Activated CD4-positive, alpha-beta memory T cell treated with anti-CD3 and anti-CD28 coated beads for 36 hours (primary cell): ENCODE data around the gene CEBPE. TPM values are rescaled to one million over a fixed set of nuclear protein-coding genes. Genes with fewer than 3 reads are reported as not detected.

Experiments
- CTCF ChIA-PET: fragments of 350-600 bp; sonication (Branson Sonifier 250); formaldehyde crosslinking; loops from one replicate; lab custom pipeline; 2021; ENCODE audit warnings: antibody characterized with exemption, inconsistent platforms; lab: Charles Lee
- POLR2A ChIA-PET: fragments of 350-600 bp; sonication (Branson Sonifier 250); formaldehyde crosslinking; loops from one replicate; lab custom pipeline; 2021; ENCODE audit warnings: antibody characterized with exemption; lab: Charles Lee
- DNase-seq: peaks from one replicate; pipeline ENCODE4 v3.0.0-alpha.2; 2020
- H3K27ac Mint-ChIP-seq: one replicate; pipeline ENCODE4 v1.8.0; 2021; ENCODE audit warnings: mixed read lengths
- H3K27me3 Mint-ChIP-seq: one replicate; pipeline ENCODE4 v1.8.0; 2021; ENCODE audit warnings: mixed read lengths
- H3K36me3 Mint-ChIP-seq: one replicate; pipeline ENCODE4 v1.8.0; 2021; ENCODE audit warnings: mixed read lengths
- H3K4me1 Mint-ChIP-seq: one replicate; pipeline ENCODE4 v1.8.0; 2021; ENCODE audit warnings: low read depth, mixed read lengths
- H3K4me3 Mint-ChIP-seq: one replicate; pipeline ENCODE4 v1.8.0; 2021; ENCODE audit warnings: mild to moderate bottlenecking, mixed read lengths
- H3K9me3 Mint-ChIP-seq: one replicate; pipeline ENCODE4 v1.8.0; 2021; ENCODE audit warnings: mixed read lengths
- intact Hi-C: fragments of 100-400 bp; cut with micrococcal nuclease; formaldehyde crosslinking; loops from one replicate; pipeline ENCODE4 v1.15.1; 2023
- total RNA-seq, 2 experiments: library from RNA; stranded (reverse); gene quantifications; one replicate each; pipeline ENCODE4 v1.2.3, GENCODE V29; 2021

CEBPE gene
- total RNA-seq, 2 experiments from 2014 or later: 0.19 to 0.34 TPM

DNA sequence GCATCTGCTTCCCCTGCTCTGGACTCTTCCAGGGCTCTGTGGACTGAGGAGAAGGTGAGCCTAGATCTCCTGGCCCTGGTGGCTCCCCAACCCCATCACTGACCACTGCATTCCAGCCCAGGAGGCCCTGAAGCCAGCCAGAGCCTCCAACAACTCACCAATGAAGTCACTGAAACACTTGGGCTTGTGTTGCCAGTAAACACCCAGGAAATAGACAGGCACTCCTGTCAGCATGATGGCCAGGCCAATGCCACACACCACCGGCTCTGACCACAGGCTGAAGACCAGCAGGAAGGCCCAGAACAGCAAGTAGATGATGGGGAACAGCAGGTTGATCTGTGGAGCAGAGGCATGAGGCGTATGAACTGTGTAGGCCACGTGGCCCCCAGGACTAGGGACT, 8.8 kb upstream of the CEBPE start:
- DNase-seq: no peak
- Mint-ChIP-seq H3K9me3 (no peaks in the 10 kb centered on the region), H3K27ac (no peak overlapping the region), H3K27me3 (peaks cover 3% of the 10 kb centered on the region), H3K36me3 (no peaks in the 10 kb centered on the region), H3K4me1 (peaks cover 7% of the 10 kb centered on the region), H3K4me3 (no peak overlapping the region)
- ChIA-PET POLR2A (no interaction called here), CTCF (interaction anchor here (0.8 kb wide), 1 partner anchor 59 kb away, joined by 3 read pairs; no protein-coding TSS in a partner anchor)
- intact Hi-C loops: no loop called here

DNA sequence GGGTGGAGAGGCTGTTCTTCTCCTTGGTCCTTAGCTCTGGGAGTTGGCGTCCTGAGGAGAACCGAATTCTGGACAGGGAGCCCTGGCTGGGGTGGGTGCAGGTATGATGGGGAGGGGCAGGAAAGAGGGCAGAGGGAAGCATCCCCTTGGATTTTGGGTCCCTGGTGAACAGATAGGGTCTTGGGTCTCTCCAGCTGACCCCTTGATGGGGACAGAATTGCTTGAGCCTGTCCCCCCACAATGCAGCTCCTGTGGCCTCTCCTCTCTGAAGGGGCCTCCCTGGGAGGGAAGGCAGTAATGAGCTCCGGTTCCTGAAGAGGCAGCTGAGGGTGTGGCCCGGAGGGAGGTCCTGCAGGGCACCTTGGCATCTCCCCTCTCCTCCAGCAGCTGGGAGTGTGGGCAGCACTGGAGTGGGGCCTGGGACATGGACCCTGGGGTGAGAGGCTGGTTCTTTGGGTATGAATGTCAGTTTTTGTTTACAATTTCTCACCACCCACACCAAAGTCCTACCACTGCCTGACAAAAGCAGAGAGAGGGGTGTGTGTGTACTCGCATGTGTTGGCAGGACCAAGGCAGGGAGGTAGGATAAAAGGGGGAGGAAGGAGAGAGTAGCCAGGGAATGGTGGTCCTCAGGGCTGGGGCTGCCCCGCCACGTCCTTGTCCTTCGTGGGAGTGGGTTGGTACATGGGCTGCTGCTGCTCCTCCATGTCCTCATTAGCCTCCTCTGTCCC, 7.7 kb upstream of the CEBPE start:
- intact Hi-C loops: no loop called here
- no peak for DNase-seq
- H3K27ac Mint-ChIP-seq: no peak overlapping the region
- peaks cover 7% of the 10 kb centered on the region for H3K4me1 Mint-ChIP-seq
- POLR2A ChIA-PET: no interaction called here
- CTCF ChIA-PET: interaction anchor here (0.6 to 5.0 kb wide), 2 partner anchors 60 to 157 kb away, joined by 5 to 24 read pairs; no protein-coding TSS in a partner anchor
- H3K9me3 Mint-ChIP-seq: no peaks in the 10 kb centered on the region
- peaks cover 3% of the 10 kb centered on the region for H3K27me3 Mint-ChIP-seq
- no peak overlapping the region for H3K4me3 Mint-ChIP-seq
- no peaks in the 10 kb centered on the region for H3K36me3 Mint-ChIP-seq

GRCh38 chr14:23125933-23126524, 7.0 kb upstream of the CEBPE start:
- Mint-ChIP-seq H3K27ac (no peak overlapping the region), H3K4me1 (peaks cover 12% of the 10 kb centered on the region), H3K27me3 (peaks cover 2% of the 10 kb centered on the region), H3K36me3 (no peaks in the 10 kb centered on the region), H3K9me3 (no peaks in the 10 kb centered on the region), H3K4me3 (no peak overlapping the region)
- no peak for DNase-seq
- intact Hi-C loops: no loop called here
- POLR2A ChIA-PET: no interaction called here
- CTCF ChIA-PET: interaction anchor here (5.0 kb wide), 1 partner anchor 61 kb away, joined by 24 read pairs; no protein-coding TSS in a partner anchor

DNA sequence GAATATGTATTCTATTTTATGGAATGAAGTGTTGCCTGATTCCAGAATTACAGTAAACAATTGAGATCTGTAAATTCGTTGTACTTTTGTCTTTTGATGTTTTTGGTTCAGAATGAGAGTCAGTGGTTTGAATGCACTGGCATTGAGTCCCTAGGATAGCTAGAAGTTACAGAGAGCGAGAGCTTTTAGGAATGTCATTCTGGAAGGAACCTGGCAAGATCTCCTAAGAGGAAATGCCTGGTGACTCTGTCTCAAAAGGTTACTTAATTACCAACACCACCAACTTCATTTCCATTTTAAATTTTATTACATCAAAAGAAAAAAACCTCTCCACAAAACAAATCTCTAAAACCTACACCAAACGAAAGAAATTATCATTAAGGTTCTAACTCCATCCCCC, 6.0 kb upstream of the CEBPE start:
- H3K4me1 Mint-ChIP-seq: peaks cover 22% of the 10 kb centered on the region
- ChIA-PET POLR2A (no interaction called here), CTCF (interaction anchor here (1.0 to 5.0 kb wide), 3 partner anchors 57 to 255 kb away, joined by 3 to 24 read pairs (median 5); no protein-coding TSS in a partner anchor)
- H3K4me3 Mint-ChIP-seq: no peak overlapping the region
- H3K9me3 Mint-ChIP-seq: no peaks in the 10 kb centered on the region
- intact Hi-C loops: no loop called here
- H3K27ac Mint-ChIP-seq: no peak overlapping the region
- H3K36me3 Mint-ChIP-seq: no peaks in the 10 kb centered on the region
- peaks cover 2% of the 10 kb centered on the region for H3K27me3 Mint-ChIP-seq
- DNase-seq: no peak

GRCh38 chr14:23124337-23124954, 5.4 kb upstream of the CEBPE start:
- H3K9me3 Mint-ChIP-seq: no peaks in the 10 kb centered on the region
- H3K4me1 Mint-ChIP-seq: peaks cover 27% of the 10 kb centered on the region
- POLR2A ChIA-PET: no interaction called here
- H3K27ac Mint-ChIP-seq: no peak overlapping the region
- no peak overlapping the region for H3K4me3 Mint-ChIP-seq
- peaks cover 2% of the 10 kb centered on the region for H3K27me3 Mint-ChIP-seq
- intact Hi-C loops: no loop called here
- no peak for DNase-seq
- CTCF ChIA-PET: interaction anchor here (1.0 to 5.0 kb wide), 5 partner anchors 13 to 256 kb away, joined by 3 to 24 read pairs (median 5); no protein-coding TSS in a partner anchor
- H3K36me3 Mint-ChIP-seq: no peaks in the 10 kb centered on the region

- DNase-seq: no peak
- H3K4me3 Mint-ChIP-seq: no peak overlapping the region
- POLR2A ChIA-PET: no interaction called here
- no peaks in the 10 kb centered on the region for H3K36me3 Mint-ChIP-seq
- peaks cover 34% of the 10 kb centered on the region for H3K4me1 Mint-ChIP-seq
- CTCF ChIA-PET: interaction anchor here (1.3 to 5.0 kb wide), 3 partner anchors 12 to 177 kb away, joined by 3 to 24 read pairs (median 3); no protein-coding TSS in a partner anchor
- intact Hi-C loops: no loop called here
- H3K27me3 Mint-ChIP-seq: no peaks in the 10 kb centered on the region
- H3K27ac Mint-ChIP-seq: no peak overlapping the region
- no peaks in the 10 kb centered on the region for H3K9me3 Mint-ChIP-seq
Observed at GRCh38 chr14:23123419-23123818, 4.4 kb upstream of the CEBPE start.

DNA sequence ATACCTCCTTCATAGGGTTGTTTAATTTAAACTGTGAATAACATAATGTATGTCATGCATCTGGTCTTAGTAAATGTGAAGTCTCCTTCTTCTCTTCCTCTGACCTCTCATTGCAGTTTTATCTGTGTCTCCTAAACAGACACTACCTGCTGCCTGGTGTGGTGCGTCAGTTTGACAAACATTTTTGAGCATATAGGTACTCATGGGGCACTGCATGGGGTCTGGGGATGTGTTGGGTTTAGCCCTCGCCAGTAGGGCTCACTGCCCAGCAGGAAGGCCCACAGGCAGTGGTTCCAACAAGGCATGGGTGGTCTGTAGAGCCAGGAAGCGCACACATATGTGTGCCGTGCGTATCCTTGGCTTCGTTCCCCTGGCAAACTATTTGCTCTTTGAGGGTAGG, 3.0 kb upstream of the CEBPE start:
- ChIA-PET CTCF (interaction anchor here (0.9 to 5.0 kb wide), 22 partner anchors 8 to 258 kb away, joined by 3 to 223 read pairs (median 24); partner anchors contain the start of genes ACIN1, C14orf119, HOMEZ and PABPN1), POLR2A (interaction anchor here (1.8 kb wide), 1 partner anchor 200 kb away, joined by 9 read pairs; the partner anchor contains the start of gene PABPN1)
- DNase-seq: no peak
- H3K27me3 Mint-ChIP-seq: no peaks in the 10 kb centered on the region
- H3K9me3 Mint-ChIP-seq: no peaks in the 10 kb centered on the region
- H3K4me3 Mint-ChIP-seq: no peak overlapping the region
- H3K36me3 Mint-ChIP-seq: no peaks in the 10 kb centered on the region
- intact Hi-C loops: no loop called here
- H3K27ac Mint-ChIP-seq: no peak overlapping the region
- peaks cover 32% of the 10 kb centered on the region for H3K4me1 Mint-ChIP-seq

GRCh38 chr14:23121361-23121771, 2.3 kb upstream of the CEBPE start:
- Mint-ChIP-seq H3K27ac (peak overlapping the region; percentile 58), H3K9me3 (no peaks in the 10 kb centered on the region), H3K4me1 (peaks cover 32% of the 10 kb centered on the region), H3K36me3 (no peaks in the 10 kb centered on the region), H3K27me3 (no peaks in the 10 kb centered on the region), H3K4me3 (no peak overlapping the region)
- intact Hi-C loops: no loop called here
- ChIA-PET CTCF (interaction anchor here (0.7 to 4.1 kb wide), 52 partner anchors 9 to 268 kb away, joined by 3 to 223 read pairs (median 6); partner anchors contain the start of genes ACIN1, C14orf119, HOMEZ and PABPN1), POLR2A (interaction anchor here (0.8 to 1.8 kb wide), 2 partner anchors 26 to 201 kb away, joined by 3 to 9 read pairs; partner anchors contain the start of genes ACIN1, C14orf119 and PABPN1)
- peak; percentile 30 for DNase-seq

DNA sequence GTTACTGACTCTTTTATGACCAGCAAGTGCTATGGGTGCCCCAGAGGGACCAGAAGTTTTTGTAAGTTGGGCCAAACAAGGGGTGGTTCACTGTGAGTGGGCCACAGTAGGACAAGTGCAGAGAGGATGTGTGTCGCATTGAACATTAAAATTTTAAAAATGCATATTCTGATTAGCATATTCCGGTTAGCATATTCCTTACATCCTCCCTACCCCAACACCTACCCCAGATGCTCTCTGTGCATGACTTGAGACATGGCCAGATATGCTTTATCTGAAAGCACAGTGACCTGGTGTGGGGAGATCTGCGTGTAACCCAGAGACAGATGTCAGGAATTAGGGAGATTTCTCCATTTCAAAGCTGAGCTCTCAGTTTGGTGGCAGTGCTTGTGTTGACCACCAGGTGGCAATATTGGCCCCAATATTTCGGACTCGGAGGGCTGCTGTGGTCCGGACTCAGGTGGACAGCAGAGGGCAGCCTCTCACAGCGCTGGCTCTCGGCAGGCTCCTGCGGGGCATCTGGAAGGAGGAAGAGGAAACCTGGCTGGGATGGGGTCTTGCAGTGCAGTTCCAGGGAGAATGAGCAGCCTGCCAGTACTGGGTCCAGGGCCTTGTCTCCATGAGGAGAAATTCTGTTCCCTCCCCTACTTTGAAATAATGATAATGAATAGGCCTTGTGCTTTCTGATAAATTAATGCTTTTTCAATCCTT, 1.6 kb upstream of the CEBPE start:
- peaks cover 32% of the 10 kb centered on the region for H3K4me1 Mint-ChIP-seq
- no peaks in the 10 kb centered on the region for H3K27me3 Mint-ChIP-seq
- no peaks in the 10 kb centered on the region for H3K9me3 Mint-ChIP-seq
- POLR2A ChIA-PET: interaction anchor here (0.8 to 1.8 kb wide), 3 partner anchors 26 to 201 kb away, joined by 3 to 9 read pairs (median 8); partner anchors contain the start of genes ACIN1, C14orf119 and PABPN1
- peak; percentile 90 for DNase-seq
- H3K36me3 Mint-ChIP-seq: no peaks in the 10 kb centered on the region
- intact Hi-C loops: loop anchor here (1.0 kb wide), 3 partner anchors 63 to 179 kb away; partner anchors contain the start of gene SLC7A8
- H3K27ac Mint-ChIP-seq: peak overlapping the region; percentile 58
- CTCF ChIA-PET: interaction anchor here (0.6 to 4.1 kb wide), 72 partner anchors 9 to 272 kb away, joined by 3 to 223 read pairs (median 5); partner anchors contain the start of genes ACIN1, C14orf119, HOMEZ and LRP10
- H3K4me3 Mint-ChIP-seq: peak overlapping the region; percentile 9

DNA sequence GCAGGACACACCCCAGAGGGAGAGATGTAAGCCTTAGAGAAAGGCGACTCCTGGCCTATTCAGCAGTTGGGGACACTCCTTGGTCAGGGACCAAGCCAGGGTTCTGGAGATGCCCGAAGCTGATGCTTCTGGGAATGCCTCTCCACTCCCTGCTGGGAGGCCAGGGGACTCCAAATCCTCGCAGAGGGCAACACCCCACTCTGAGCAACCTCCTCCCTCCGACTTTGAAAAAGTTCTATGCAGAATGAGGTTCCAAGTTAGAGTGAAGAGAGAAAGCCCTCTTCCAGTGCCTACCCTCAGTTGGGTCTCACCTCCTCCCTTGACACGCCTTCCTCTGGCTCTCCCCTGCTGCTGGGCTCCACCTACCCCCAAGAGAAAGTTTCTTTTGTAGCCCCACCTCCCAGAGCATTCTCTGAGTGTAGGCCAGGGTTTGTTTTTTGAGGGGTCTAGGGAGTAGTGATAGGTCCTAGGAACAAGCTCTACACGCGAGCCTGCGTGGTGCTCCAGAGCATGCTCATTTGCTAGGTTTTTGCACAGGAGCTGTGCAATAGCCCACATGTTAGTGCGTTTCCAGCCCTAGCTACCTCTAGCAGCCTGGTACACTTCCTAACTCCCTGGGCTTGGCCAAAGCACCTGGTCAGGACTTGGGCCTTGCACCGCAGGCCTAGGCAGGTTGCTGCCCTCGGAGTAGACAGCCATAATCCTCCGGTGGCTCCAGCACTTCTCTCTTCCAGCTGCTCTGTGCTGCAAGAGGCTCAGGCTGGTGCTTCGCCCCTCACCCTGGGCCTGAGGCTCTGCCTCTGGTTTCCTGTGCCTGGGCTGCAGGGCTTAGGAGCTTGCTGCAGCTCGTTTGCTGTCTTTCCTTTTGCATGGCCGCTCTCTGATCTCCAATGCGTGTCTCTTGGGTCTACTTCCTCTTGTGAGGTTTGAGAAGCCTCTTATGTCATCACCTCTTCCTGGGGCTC, 590 bp upstream of the CEBPE start:
- peak overlapping the region; percentile 58 for H3K27ac Mint-ChIP-seq
- H3K4me3 Mint-ChIP-seq: no peak overlapping the region
- intact Hi-C loops: loop anchor here (1.0 kb wide), 3 partner anchors 64 to 180 kb away; partner anchors contain the start of gene SLC7A8
- ChIA-PET CTCF (interaction anchor here (0.6 to 4.1 kb wide), 21 partner anchors 8 to 273 kb away, joined by 3 to 223 read pairs (median 14); partner anchors contain the start of genes C14orf119, PABPN1, PPP1R3E and SLC7A8), POLR2A (interaction anchor here (1.6 kb wide), 1 partner anchor 25 kb away, joined by 8 read pairs; the partner anchor contains the start of genes ACIN1 and C14orf119)
- no peaks in the 10 kb centered on the region for H3K9me3 Mint-ChIP-seq
- H3K4me1 Mint-ChIP-seq: peaks cover 38% of the 10 kb centered on the region
- H3K27me3 Mint-ChIP-seq: peaks cover 2% of the 10 kb centered on the region
- peak; percentile 35 for DNase-seq
- H3K36me3 Mint-ChIP-seq: no peaks in the 10 kb centered on the region
